T-helper 17 cell (primary cell): ENCODE results near the gene RNF151. TPM values are rescaled to one million over a fixed set of nuclear protein-coding genes. Genes with fewer than 3 reads are reported as not detected.

Source experiments
- ATAC-seq: fragments of 150-1000 bp; cut with Tn5 transposase; 2 replicates; pipeline ENCODE4 v1.10.0; 2021; ENCODE audit warnings: mild to moderate bottlenecking, moderate library complexity
- DNase-seq, 3 donors: peaks; one replicate each; pipeline versions ENCODE4 v3.0.0 to v3.0.0-alpha.2; 2020 to 2021
- H3K9me3 ChIP-seq: one replicate; pipeline ENCODE4 v1.7.0; 2013; ENCODE audit warnings: low read length, mild to moderate bottlenecking; ENCODE audit not compliant: control insufficient read depth, poor library complexity, severe bottlenecking
- H3K27ac Mint-ChIP-seq: one replicate; pipeline ENCODE4 v1.8.0; 2022; ENCODE audit warnings: mild to moderate bottlenecking, moderate library complexity, mixed read lengths
- H3K27me3 Mint-ChIP-seq: one replicate; pipeline ENCODE4 v1.8.0; 2022; ENCODE audit warnings: mixed read lengths
- H3K36me3 Mint-ChIP-seq: one replicate; pipeline ENCODE4 v1.8.0; 2022; ENCODE audit warnings: low read depth, mixed read lengths
- H3K4me1 Mint-ChIP-seq: one replicate; pipeline ENCODE4 v1.8.0; 2022; ENCODE audit warnings: mild to moderate bottlenecking, mixed read lengths
- H3K4me3 Mint-ChIP-seq: one replicate; pipeline ENCODE4 v1.8.0; 2022; ENCODE audit warnings: mild to moderate bottlenecking, moderate library complexity, mixed read lengths
- total RNA-seq, 4 donors: library from RNA in 2 of 4; stranded (reverse) in 2 of 4; gene quantifications; one replicate each; pipeline ENCODE4 v1.2.3 and lab custom pipeline; 2022 to 2026

The RNF151 gene
- total RNA-seq, 2 donors from 2014 or later = not detected

- peaks cover 24% of the 10 kb centered on the region for H3K4me1 Mint-ChIP-seq
- no peak overlapping the region for H3K4me3 Mint-ChIP-seq
- ATAC-seq = no peak
- H3K27ac Mint-ChIP-seq = no peak overlapping the region
- DNase-seq = no peak
- no peaks in the 10 kb centered on the region for H3K9me3 ChIP-seq
- H3K36me3 Mint-ChIP-seq = peaks cover 8% of the 10 kb centered on the region
- H3K27me3 Mint-ChIP-seq = no peaks in the 10 kb centered on the region
Observed at GRCh38 chr16:1973461-1974156, 7.0 kb downstream of the RNF151 start.

DNA sequence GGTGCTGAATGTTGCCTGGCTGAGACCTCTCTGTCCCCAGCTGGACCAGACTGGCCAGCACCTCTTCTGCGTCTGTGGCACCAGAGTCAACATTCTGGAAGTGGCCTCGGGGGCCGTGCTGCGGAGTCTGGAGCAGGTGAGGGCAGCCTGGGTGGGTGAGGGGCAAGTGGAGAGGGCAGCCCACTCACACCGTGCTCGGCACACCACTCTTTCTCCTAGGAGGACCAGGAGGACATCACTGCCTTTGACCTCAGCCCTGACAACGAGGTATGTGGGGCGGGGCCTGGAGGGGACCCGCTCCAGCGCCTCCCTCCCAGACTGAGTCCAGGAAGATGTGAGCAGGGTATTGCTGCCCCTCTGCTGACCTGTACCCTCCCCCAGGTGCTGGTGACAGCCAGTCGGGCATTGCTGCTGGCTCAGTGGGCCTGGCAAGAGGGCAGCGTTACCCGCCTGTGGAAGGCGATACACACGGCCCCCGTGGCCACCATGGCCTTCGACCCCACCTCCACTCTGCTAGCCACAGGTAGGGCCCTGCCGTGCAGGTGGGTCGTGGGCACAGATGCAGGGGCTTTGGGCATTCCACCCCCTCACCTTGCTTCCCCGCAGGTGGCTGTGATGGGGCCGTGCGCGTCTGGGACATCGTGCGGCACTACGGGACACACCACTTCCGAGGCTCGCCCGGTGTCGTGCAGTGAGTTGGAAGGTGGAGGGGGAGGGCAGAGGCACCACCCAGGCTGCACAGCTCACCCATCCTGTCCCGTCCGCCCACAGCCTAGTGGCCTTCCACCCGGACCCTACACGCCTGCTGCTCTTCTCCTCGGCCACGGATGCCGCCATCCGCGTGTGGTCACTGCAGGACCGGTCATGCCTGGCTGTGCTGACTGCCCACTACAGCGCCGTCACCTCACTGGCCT is 7.8 kb downstream of the RNF151 start:
- DNase-seq (no peak), ATAC-seq (no peak)
- peaks cover 8% of the 10 kb centered on the region for H3K36me3 Mint-ChIP-seq
- H3K27me3 Mint-ChIP-seq = no peaks in the 10 kb centered on the region
- no peak overlapping the region for H3K27ac Mint-ChIP-seq
- no peak overlapping the region for H3K4me3 Mint-ChIP-seq
- H3K9me3 ChIP-seq = no peaks in the 10 kb centered on the region
- peaks cover 24% of the 10 kb centered on the region for H3K4me1 Mint-ChIP-seq

DNA sequence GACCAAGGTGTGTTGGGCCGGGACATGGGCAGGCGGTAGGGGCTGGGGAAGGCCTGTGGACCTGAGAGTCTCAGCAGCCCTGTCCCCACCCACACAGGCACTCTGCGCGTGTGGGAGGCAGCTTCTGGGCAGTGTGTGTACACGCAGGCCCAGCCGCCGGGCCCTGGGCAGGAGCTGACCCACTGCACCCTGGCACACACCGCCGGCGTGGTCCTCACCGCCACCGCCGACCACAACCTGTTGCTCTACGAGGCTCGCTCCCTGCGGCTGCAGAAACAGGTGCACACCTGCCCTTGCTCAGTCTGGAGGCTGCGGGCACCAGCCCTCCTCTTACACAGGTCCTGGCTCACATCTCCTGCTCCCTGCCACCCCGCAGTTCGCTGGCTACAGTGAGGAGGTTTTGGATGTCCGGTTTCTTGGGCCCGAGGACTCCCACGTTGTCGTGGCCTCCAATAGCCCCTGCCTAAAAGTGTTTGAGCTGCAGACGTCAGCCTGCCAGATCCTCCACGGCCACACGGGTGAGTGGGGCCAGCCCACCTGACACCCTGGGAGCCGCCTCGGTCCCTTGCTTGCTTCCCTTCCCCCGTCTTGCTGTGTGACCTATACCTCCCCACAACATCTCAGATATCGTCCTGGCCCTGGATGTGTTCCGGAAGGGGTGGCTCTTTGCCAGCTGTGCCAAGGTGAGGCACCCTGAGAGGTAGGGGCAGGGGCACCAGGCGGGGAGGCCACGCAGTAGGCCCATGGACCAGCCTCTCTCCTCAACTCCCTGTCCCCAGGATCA is 9.0 kb downstream of the RNF151 start:
- Mint-ChIP-seq H3K36me3 (peaks cover 8% of the 10 kb centered on the region), H3K4me1 (peaks cover 21% of the 10 kb centered on the region), H3K4me3 (no peak overlapping the region), H3K27ac (no peak overlapping the region), H3K27me3 (peaks cover 2% of the 10 kb centered on the region)
- no peaks in the 10 kb centered on the region for H3K9me3 ChIP-seq
- no peak for ATAC-seq
- DNase-seq = no peak

- no peaks in the 10 kb centered on the region for H3K9me3 ChIP-seq
- Mint-ChIP-seq H3K36me3 (peaks cover 8% of the 10 kb centered on the region), H3K27ac (no peak overlapping the region), H3K4me3 (no peak overlapping the region), H3K4me1 (peaks cover 18% of the 10 kb centered on the region), H3K27me3 (peaks cover 8% of the 10 kb centered on the region)
- DNase-seq (no peak), ATAC-seq (no peak)
Observed at GRCh38 chr16:1976216-1976520, 9.5 kb downstream of the RNF151 start.

DNA sequence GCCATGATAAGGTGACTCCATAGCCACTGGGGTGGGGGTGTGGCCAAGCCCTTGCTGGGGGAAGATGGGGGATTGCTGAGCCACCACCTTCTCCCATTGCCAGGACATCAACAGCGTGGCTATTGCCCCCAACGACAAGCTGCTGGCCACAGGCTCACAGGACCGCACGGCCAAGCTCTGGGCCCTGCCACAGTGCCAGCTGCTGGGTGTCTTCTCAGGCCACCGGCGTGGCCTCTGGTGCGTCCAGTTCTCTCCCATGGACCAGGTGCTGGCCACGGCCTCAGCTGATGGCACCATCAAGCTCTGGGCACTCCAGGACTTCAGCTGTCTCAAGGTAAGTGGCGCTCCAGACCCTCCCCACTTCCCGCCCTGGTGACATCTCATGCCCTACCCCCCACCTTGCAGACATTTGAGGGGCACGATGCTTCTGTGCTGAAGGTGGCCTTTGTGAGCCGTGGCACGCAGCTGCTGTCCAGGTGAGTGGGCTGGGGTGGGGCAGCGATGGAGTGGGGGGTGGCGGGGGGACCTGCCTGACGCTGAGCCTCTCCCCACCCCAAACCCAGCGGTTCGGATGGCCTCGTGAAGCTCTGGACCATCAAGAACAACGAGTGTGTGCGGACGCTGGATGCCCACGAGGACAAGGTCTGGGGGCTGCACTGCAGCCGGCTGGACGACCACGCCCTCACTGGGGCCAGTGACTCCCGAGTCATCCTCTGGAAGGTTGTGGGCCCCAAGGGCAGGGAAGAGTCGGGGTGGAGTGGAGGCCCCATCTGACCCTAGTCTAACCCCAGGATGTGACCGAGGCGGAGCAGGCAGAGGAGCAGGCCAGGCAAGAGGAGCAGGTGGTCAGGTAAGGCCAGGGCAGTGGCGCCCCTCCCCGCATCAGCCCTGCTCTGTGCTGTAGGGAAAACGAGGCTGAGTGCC is 10.6 kb downstream of the RNF151 start:
- Mint-ChIP-seq H3K27ac (no peak overlapping the region), H3K36me3 (peaks cover 5% of the 10 kb centered on the region), H3K4me1 (peaks cover 9% of the 10 kb centered on the region), H3K4me3 (no peak overlapping the region), H3K27me3 (peaks cover 14% of the 10 kb centered on the region)
- DNase-seq (no peak), ATAC-seq (no peak)
- H3K9me3 ChIP-seq = no peaks in the 10 kb centered on the region

DNA sequence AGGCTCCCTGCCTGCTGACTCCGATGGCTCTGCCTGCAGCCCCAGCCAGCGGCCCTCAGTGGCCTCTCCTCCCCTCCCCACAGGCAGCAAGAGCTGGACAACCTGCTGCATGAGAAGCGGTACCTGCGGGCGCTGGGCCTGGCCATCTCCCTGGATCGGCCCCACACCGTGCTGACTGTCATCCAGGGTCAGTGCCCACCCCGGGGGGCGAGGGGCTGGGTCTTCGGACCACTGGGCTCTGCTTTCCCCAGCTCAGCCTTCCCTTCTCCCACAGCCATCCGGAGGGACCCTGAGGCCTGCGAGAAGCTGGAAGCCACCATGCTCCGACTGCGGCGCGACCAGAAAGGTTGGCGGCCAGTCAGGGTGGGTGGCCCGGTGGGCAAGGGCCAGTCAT is 11.2 kb downstream of the RNF151 start:
- H3K36me3 Mint-ChIP-seq = peaks cover 5% of the 10 kb centered on the region
- peaks cover 14% of the 10 kb centered on the region for H3K27me3 Mint-ChIP-seq
- H3K27ac Mint-ChIP-seq = no peak overlapping the region
- DNase-seq = no peak
- ATAC-seq = no peak
- peaks cover 6% of the 10 kb centered on the region for H3K4me1 Mint-ChIP-seq
- H3K9me3 ChIP-seq = no peaks in the 10 kb centered on the region
- no peak overlapping the region for H3K4me3 Mint-ChIP-seq

GRCh38 chr16:1978476-1979120 is 11.9 kb downstream of the RNF151 start:
- no peak for ATAC-seq
- peaks cover 4% of the 10 kb centered on the region for H3K4me1 Mint-ChIP-seq
- DNase-seq = no peak
- peaks cover 5% of the 10 kb centered on the region for H3K36me3 Mint-ChIP-seq
- no peaks in the 10 kb centered on the region for H3K9me3 ChIP-seq
- H3K27ac Mint-ChIP-seq = no peak overlapping the region
- H3K4me3 Mint-ChIP-seq = no peak overlapping the region
- peaks cover 18% of the 10 kb centered on the region for H3K27me3 Mint-ChIP-seq

DNA sequence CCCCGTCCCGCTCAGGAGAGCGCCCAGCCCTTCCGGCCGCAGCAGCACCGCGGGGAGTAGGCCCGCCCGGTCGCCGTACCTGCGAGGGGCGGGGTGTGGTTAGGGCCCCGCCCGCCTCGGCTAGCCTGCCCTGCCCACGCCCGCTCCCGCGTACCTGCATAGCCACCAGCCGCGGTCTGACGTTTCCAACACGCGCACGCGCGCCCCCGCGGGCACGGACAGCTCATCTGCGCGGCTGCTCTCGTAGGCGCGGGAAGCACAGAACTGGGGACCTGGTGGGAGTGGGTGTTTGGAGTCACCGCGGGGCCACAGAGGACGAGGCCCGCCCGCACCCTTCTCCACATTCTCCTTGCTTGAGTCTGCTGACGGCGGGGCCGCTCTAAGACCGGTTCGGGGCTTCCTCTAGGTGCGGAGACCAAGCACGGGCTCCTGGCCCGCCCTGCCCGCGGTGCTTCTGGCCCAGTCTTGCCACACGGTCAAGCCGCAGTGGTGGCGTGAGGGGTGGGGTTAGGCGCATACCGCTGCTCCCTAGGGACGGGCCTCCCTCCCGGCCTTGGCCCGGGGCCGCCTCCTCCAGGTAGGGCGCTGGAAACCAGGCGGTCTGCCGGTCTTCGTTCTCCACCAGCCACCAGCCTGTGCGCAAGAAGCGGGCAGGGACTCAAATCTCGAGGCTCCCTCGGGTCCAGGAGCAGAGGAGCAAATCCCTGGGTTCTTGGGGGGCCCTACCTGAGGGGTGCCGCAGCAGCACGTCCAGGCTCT is 12.8 kb downstream of the RNF151 start:
- ATAC-seq (peak; percentile 41), DNase-seq (no peak)
- Mint-ChIP-seq H3K36me3 (peaks cover 5% of the 10 kb centered on the region), H3K27me3 (peaks cover 18% of the 10 kb centered on the region), H3K27ac (no peak overlapping the region), H3K4me3 (peak overlapping the region; percentile 57), H3K4me1 (peaks cover 4% of the 10 kb centered on the region)
- H3K9me3 ChIP-seq = no peaks in the 10 kb centered on the region

- Mint-ChIP-seq H3K4me1 (peaks cover 7% of the 10 kb centered on the region), H3K27me3 (peaks cover 18% of the 10 kb centered on the region), H3K27ac (no peak overlapping the region), H3K36me3 (peaks cover 5% of the 10 kb centered on the region), H3K4me3 (no peak overlapping the region)
- DNase-seq = no peak
- no peaks in the 10 kb centered on the region for H3K9me3 ChIP-seq
- no peak for ATAC-seq
Observed at GRCh38 chr16:1980030-1980769, 13.5 kb downstream of the RNF151 start.

- Mint-ChIP-seq H3K4me3 (no peak overlapping the region), H3K27ac (no peak overlapping the region), H3K27me3 (peaks cover 18% of the 10 kb centered on the region), H3K36me3 (peaks cover 5% of the 10 kb centered on the region), H3K4me1 (peaks cover 7% of the 10 kb centered on the region)
- no peaks in the 10 kb centered on the region for H3K9me3 ChIP-seq
- ATAC-seq (no peak), DNase-seq (no peak)
Observed at GRCh38 chr16:1980770-1981087, 14.1 kb downstream of the RNF151 start.

DNA sequence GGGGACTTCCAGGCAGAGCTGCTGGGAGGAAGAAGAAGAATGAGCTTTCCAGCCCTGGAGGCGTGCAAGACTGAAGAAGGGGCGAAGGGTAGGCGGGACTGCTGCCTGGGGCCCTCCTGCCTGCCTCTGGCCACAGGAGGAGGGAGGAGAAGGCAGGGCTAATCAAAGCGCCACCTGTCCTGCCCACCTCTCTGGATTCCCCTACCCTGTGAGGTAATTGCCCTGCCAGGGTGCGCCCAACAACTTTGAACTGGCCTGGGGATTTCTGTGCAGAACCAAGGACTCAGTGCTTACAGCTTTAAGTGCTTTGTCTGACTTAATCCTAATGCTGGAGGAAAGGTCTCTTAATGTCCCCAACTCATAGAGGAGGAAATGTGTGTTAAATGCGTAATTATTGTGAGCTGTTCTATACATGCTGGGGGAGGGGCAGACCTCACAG is 14.8 kb downstream of the RNF151 start, which contains the start of gene NOXO1:
Gene NOXO1, minus strand, starts transcription at position 72 of the 439 bp plus-strand sequence. CDS start 290 bp downstream, outside the sequence.
- Mint-ChIP-seq H3K36me3 (no peaks in the 10 kb centered on the region), H3K27me3 (peaks cover 18% of the 10 kb centered on the region), H3K4me1 (peaks cover 7% of the 10 kb centered on the region), H3K4me3 (no peak within 1 kb of the TSS), H3K27ac (no peak within 1 kb of the TSS)
- peak; percentile 21 for ATAC-seq
- H3K9me3 ChIP-seq = no peaks in the 10 kb centered on the region
- no peak for DNase-seq
